Fibroblast of lung (primary cell): Measurements from ENCODE around the gene RSPH3.

ENCODE experiments used
- CTCF ChIP-seq, 2 donors: IDR thresholded peaks in 1 of 2; conservative IDR thresholded peaks in 1 of 2; 1 replicate in 1 of 2; 2 replicates in 1 of 2; pipeline ENCODE4 v1.5.1; 2011 to 2012; ENCODE audit warnings: low read length in 2 of 2, control low read depth in 1 of 2, inconsistent platforms in 1 of 2, low read depth in 1 of 2, mild to moderate bottlenecking in 1 of 2
- EZH2 ChIP-seq: IDR thresholded peaks from 2 replicates; pipeline ENCODE4 v1.5.1; 2012; ENCODE audit warnings: low read length, control low read depth, mild to moderate bottlenecking; ENCODE audit errors: missing control alignments

DNA sequence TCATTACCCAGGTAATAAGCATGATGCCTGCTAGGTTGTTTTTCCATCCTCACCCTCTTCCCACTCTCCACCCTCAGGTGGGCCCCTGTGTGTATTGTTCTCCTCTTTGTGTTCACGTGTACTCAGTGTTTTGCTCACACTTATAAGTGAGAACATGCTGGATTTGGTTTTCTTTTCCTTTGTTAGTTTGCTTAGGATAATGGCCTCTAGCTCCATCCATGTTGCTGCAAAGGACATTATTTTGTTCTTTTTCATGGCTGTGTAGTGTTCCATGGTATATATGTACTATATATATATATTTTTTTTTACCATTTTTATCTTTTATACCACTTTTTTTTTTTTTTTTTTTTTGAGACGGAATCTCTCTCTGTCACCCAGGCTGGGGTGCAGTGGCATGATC lies 71.9 kb downstream of the RSPH3 start:
- TF ChIP-seq CTCF (conservative IDR thresholded peaks at IDR 0.05 in 1 of 2, IDR thresholded peaks at IDR 0.05 in 1 of 2; ENCODE audit: low read depth in 1 of 2, low read length in 2 of 2) (no peak), EZH2 (no peak)
